Osteoblast (primary cell): ENCODE results near the gene MARCHF5. TPM values are rescaled to one million over a fixed set of nuclear protein-coding genes. Genes with fewer than 3 reads are reported as not detected.

ENCODE experiments used
- DNase-seq: peaks from one replicate; pipeline ENCODE4 v3.0.0; 2011; ENCODE audit warnings: low spot score, mixed read lengths; ENCODE audit not compliant: insufficient read length; ENCODE audit errors: missing footprints
- H2AFZ ChIP-seq: 2 replicates; pipeline ENCODE4 v1.6.0; 2011; ENCODE audit warnings: mild to moderate bottlenecking, low read length
- H3K27ac ChIP-seq: 2 replicates; pipeline ENCODE4 v1.5.1; 2011; ENCODE audit warnings: mild to moderate bottlenecking, low read depth, low read length, moderate library complexity
- H3K27me3 ChIP-seq: 2 replicates; pipeline ENCODE4 v1.6.0; 2012; ENCODE audit warnings: mild to moderate bottlenecking, control low read depth, inconsistent platforms, low read length, moderate library complexity; ENCODE audit not compliant: insufficient read depth
- H3K36me3 ChIP-seq: 2 replicates; pipeline ENCODE4 v1.5.1; 2011; ENCODE audit warnings: mild to moderate bottlenecking, low read length, control low read depth, moderate library complexity; ENCODE audit not compliant: insufficient read depth
- H3K4me1 ChIP-seq: 2 replicates; pipeline ENCODE4 v1.5.1; 2011; ENCODE audit warnings: mild to moderate bottlenecking, low read length, control low read depth, moderate library complexity; ENCODE audit not compliant: insufficient read depth
- H3K4me2 ChIP-seq: 2 replicates; pipeline ENCODE4 v1.6.0; 2011; ENCODE audit warnings: mild to moderate bottlenecking, low read length; ENCODE audit not compliant: insufficient read depth
- H3K4me3 ChIP-seq: fragments of 200-600 bp; sonication (generic); 3 replicates; pipeline ENCODE4 v1.5.1; 2012; ENCODE audit warnings: mild to moderate bottlenecking, low read length, inconsistent platforms; ENCODE audit not compliant: insufficient read depth
- H3K79me2 ChIP-seq: 2 replicates; pipeline ENCODE4 v1.6.0; 2012; ENCODE audit warnings: mild to moderate bottlenecking, low read length, control low read depth, inconsistent platforms; ENCODE audit not compliant: insufficient read depth
- H3K9me3 ChIP-seq: 2 replicates; pipeline ENCODE4 v1.5.1; 2011; ENCODE audit warnings: low read depth, low read length, control low read depth
- H4K20me1 ChIP-seq: 2 replicates; pipeline ENCODE4 v1.6.0; 2012; ENCODE audit warnings: mild to moderate bottlenecking, low read length, control low read depth; ENCODE audit not compliant: insufficient read depth
- total RNA-seq: library from RNA; depleted of rRNA; stranded (reverse); fragments of >200 nt; gene quantifications from 2 replicates; pipeline ENCODE4 v1.2.3, GENCODE V29; 2012
- TF ChIP-seq, protein P1 (sequence below): IDR thresholded peaks from 2 replicates; pipeline ENCODE4 v1.5.1; 2011; ENCODE audit warnings: mild to moderate bottlenecking, low read depth, low read length, moderate library complexity; ENCODE audit errors: extremely low read depth

Gene MARCHF5
- total RNA-seq, 1 donor, result 19.2 TPM

DNA sequence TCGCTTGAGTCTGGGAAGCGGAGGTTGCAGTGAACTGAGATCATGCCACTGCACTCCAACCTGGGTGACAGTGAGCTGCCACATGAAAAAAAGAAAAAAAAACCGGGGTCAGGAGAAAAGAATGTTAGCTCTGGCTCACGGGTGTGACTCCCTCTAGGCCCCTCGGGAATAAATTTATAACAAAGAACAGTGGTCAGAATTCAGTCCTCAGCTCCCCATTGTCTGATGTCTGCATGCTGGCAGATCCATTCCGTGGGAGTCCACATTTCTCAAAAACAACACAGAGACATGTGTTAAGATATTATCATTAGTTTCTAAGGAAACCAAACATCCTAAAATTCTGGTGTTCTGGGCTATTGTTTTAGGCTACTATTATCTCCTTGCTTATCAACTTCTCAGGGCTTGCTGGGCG is 90.6 kb downstream of the MARCHF5 start:
- no peak overlapping the region for H3K27ac ChIP-seq
- TF ChIP-seq, protein P1, sequence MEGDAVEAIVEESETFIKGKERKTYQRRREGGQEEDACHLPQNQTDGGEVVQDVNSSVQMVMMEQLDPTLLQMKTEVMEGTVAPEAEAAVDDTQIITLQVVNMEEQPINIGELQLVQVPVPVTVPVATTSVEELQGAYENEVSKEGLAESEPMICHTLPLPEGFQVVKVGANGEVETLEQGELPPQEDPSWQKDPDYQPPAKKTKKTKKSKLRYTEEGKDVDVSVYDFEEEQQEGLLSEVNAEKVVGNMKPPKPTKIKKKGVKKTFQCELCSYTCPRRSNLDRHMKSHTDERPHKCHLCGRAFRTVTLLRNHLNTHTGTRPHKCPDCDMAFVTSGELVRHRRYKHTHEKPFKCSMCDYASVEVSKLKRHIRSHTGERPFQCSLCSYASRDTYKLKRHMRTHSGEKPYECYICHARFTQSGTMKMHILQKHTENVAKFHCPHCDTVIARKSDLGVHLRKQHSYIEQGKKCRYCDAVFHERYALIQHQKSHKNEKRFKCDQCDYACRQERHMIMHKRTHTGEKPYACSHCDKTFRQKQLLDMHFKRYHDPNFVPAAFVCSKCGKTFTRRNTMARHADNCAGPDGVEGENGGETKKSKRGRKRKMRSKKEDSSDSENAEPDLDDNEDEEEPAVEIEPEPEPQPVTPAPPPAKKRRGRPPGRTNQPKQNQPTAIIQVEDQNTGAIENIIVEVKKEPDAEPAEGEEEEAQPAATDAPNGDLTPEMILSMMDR, result no peak
- H4K20me1 ChIP-seq, result no peaks in the 10 kb centered on the region
- no peak for DNase-seq
- no peaks in the 10 kb centered on the region for H3K36me3 ChIP-seq
- H3K27me3 ChIP-seq, result no peaks in the 10 kb centered on the region
- no peaks in the 10 kb centered on the region for H3K9me3 ChIP-seq
- no peak overlapping the region for H2AFZ ChIP-seq
- no peak overlapping the region for H3K4me2 ChIP-seq
- no peaks in the 10 kb centered on the region for H3K79me2 ChIP-seq
- no peaks in the 10 kb centered on the region for H3K4me1 ChIP-seq
- H3K4me3 ChIP-seq, result no peak overlapping the region

DNA sequence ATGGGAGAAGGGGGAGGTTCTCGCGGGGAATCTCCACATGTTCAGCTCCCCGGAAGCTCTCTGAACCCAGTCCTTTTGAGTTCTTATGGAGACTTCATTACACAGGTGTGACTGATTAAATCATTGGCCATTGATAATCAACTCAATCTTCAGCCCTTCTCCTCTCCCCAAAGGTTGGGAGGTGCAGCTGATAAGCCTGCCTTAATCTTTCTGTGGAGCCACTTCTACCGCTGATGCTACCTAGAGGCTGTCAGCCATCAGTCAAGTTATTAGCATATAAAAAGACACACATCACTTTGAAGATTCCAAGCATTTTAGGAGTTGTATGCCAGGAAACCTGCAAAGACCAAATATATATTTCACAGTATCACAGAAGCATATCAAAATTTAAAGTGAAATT is 91.7 kb downstream of the MARCHF5 start:
- Histone ChIP-seq H3K4me2 (no peak overlapping the region), H3K79me2 (no peaks in the 10 kb centered on the region), H3K27ac (no peak overlapping the region), H3K9me3 (no peaks in the 10 kb centered on the region), H3K4me1 (no peaks in the 10 kb centered on the region), H3K36me3 (no peaks in the 10 kb centered on the region), H3K4me3 (no peak overlapping the region), H3K27me3 (no peaks in the 10 kb centered on the region), H4K20me1 (no peaks in the 10 kb centered on the region), H2AFZ (no peak overlapping the region)
- TF ChIP-seq, protein P1, result no peak
- no peak for DNase-seq

DNA sequence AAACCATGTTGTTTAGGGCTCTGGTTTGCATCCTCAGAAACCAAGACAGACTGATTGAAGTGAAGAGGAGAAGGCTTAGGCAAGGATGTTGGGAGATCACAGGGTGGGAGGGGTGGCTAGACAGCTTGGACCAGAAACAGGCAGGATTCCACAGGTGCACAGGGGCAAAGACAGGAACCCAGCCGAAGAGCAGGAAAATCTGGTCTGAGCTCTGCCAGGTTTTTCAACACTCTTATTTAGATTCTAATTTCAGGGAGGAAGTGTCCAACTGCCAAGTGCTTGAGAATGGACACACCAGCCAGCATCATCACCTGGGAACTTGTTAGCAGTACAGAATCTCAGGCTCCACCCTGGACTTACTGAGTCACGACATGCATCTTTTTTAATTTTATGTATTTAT is 93.8 kb downstream of the MARCHF5 start:
- Histone ChIP-seq H3K79me2 (no peaks in the 10 kb centered on the region), H3K9me3 (no peaks in the 10 kb centered on the region), H4K20me1 (no peaks in the 10 kb centered on the region), H3K4me3 (no peak overlapping the region), H3K36me3 (no peaks in the 10 kb centered on the region), H3K4me1 (no peaks in the 10 kb centered on the region), H3K27ac (no peak overlapping the region), H3K27me3 (no peaks in the 10 kb centered on the region), H3K4me2 (no peak overlapping the region), H2AFZ (no peak overlapping the region)
- TF ChIP-seq, protein P1, result no peak
- no peak for DNase-seq

DNA sequence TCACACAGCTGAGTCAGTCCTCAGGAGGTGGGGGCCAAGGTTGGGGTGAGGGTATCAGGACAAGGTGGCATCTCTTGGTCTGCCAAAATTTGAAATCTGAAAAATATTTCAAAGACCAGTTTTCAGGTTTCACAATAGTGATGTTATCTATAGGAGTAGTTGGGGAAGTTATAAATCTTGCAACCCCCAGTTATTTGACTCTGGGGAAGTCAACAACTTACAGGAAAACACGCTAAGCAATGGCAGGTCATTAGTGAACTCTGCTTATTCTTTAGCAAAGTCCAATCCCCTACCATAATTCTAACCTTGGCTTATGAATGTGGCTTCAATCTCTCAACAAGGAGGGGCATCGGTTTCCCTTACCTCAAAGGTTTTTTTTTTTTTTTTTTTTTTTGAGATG is 94.9 kb downstream of the MARCHF5 start:
- Histone ChIP-seq H3K27me3 (no peaks in the 10 kb centered on the region), H4K20me1 (no peaks in the 10 kb centered on the region), H3K27ac (no peak overlapping the region), H3K36me3 (no peaks in the 10 kb centered on the region), H3K79me2 (no peaks in the 10 kb centered on the region), H2AFZ (no peak overlapping the region), H3K4me1 (no peaks in the 10 kb centered on the region), H3K4me3 (no peak overlapping the region), H3K9me3 (no peaks in the 10 kb centered on the region), H3K4me2 (no peak overlapping the region)
- DNase-seq, result peak; percentile 58
- TF ChIP-seq, protein P1, result no peak
